ENCODE results near the gene ARSH.
"Not testable (repeated sequence)": the region's sequence is repeated elsewhere in the genome, so short reads cannot be mapped to it uniquely, and the experiment has no call there.

Gene ARSH, protein sequence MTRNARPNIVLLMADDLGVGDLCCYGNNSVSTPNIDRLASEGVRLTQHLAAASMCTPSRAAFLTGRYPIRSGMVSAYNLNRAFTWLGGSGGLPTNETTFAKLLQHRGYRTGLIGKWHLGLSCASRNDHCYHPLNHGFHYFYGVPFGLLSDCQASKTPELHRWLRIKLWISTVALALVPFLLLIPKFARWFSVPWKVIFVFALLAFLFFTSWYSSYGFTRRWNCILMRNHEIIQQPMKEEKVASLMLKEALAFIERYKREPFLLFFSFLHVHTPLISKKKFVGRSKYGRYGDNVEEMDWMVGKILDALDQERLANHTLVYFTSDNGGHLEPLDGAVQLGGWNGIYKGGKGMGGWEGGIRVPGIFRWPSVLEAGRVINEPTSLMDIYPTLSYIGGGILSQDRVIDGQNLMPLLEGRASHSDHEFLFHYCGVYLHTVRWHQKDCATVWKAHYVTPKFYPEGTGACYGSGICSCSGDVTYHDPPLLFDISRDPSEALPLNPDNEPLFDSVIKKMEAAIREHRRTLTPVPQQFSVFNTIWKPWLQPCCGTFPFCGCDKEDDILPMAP

GRCh38 chrX:3006495-3006894 is at the start of gene ARSH:
Gene ARSH, plus strand, starts transcription at chrX:3006546. Its CDS starts 67 bp downstream, at chrX:3006613.
- no peak for DNase-seq (ENCODE audit: low read depth in 2 of 2)

GRCh38 chrX:2958199-2958598 is 48.1 kb upstream of the ARSH start:
- no peak for DNase-seq (ENCODE audit: low read depth in 2 of 2)

DNA sequence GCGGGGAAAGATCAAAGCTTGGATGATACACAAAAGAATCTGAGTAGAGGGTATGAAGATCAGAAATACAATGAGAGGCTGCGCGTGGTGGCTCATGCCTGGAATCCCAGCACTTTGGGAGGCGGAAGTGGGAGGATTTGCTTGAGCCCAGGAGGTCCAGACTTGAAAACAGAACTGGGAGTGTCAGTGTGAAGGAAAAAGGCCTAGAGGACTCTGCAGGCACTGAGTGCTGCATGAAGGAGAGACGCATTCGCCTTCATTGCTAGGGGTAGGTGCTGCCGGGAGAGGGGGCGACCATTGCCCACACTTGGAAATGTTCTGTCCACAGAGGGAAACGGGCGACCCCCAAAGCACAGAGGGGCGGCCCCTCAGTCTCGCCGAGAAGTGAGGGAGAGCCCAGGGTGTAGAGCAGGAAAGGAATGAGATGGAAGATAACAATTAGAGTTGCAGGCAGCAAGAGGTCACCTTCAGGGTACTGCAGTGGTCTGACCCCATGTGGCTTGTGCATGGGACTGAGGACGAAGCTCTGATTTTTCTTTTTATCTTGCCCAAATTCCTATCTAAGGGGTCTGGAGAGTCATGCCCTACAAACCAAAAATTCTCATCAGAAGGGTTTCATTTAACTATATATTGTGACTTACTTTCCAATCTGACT is 45.4 kb upstream of the ARSH start:
- no peak for DNase-seq (ENCODE audit: low read depth in 2 of 2)

DNA sequence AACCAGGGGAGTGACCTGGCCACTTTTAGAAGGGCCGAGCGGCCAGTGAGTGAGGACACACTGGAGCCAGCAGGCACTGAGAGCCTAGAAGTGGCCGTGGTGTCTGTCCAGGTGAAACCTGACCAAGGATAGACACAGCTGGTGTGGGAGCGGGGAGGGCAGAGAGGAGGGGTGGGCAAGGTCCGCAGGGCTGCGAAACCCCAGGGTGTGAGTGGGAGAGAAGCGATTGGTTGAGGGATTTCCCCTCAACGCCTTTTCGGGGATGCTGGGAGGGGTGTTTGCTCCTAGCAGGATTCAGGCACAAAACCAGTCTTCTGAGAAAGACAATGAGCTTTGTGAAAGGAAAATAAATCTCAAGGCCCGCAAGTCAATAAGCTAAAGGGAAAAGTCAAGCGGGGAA is 44.0 kb upstream of the ARSH start:
- DNase-seq (ENCODE audit: low read depth in 2 of 2) = no peak

DNA sequence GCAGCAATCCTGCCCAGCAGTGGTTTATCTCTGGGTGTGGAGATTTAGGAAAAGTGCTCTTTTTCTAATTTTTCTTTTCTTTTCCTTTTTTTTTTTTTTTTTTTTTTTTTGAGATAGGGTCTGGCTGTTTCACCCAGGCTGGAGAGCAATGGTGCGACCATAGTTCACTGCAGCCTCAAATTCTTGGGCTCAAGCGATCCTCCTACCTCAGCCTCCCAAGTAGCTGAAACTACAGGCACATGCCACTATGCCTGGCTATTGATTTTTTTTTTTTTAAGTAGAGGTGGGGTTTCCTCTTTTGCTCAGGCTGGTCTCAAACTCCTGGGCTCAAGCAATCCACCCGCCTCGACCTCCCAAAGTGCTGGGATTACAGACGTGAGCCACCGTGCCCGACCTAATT is 42.9 kb upstream of the ARSH start:
- DNase-seq (ENCODE audit: low read depth in 2 of 2) = not testable (repeated sequence)

DNA sequence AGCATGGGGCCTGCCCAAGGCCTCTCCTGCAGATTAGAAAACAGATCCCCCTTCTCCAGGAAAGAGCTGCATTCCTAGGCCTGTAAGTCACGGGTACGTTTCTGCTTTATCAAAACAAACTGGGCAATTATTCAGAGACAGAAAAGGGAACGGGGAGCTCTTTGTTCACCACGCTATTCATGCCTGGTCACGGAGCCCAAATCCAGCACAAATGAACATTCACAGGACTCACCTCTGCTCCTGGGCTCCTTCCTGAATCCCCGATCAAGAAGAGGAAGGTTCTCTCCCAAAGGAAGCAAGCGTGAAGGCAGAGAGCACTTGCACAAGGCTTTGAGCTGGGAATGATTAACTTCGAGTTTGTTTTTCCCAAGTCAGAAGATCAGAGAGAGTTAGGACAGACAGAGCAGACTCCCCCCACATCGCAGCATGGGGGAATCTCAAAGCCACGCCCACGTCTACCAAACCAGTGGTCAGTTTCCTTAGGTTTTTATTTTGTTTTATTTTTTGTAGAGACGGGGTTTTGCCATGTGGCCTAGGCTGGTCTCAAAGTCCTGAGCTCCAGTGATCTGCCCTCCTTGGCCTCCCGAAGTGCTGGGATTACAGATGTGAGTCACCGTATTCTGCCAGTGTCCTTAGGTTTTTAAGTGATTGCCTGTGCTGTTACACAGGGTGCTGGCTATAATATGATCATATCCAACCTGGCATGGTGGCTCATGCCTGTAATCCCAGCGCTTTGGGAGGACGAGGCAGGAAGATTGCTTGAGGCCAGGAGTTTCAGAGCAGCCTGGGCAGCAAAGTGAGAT is 42.2 kb upstream of the ARSH start:
- DNase-seq (ENCODE audit: low read depth in 2 of 2) = not testable (repeated sequence)

DNA sequence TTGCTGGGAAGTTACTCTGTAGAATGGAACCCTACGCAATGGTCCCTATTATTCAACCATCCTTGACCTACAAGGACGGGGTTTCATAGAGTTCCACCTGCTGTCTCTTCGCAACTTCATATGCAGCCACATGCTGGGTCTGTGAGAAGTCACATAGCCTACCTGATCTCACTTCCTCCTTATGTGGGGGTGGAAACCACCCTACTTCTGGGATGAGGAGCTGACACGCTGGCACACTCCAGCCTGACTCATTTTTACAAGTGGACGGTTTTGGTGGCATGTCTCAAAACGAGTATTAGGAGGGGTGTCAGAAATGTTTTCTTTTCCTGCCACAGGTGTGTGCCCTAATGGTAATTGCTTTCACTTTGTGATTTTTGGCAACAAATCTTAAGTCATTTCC is 40.4 kb upstream of the ARSH start:
- no peak for DNase-seq (ENCODE audit: low read depth in 2 of 2)

DNA sequence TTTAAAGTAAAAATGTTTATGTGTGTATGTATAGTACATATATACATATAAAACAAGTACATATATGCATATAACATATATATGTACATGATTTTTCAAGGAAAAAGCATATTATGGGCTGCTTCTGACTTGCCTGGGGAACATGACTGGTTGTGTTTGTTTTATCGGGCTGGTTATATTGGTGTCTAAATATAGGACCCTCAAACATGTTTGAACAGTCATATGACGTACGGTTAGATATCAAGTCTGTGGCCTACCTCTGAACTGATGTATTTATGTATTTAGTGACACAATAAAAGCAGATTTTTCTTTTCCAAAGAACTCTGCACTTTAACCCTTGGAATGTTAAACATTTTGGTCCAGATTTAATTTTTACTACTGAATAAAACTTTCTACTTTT is 39.3 kb upstream of the ARSH start:
- no peak for DNase-seq (ENCODE audit: low read depth in 2 of 2)

GRCh38 chrX:2967584-2967983 is 38.8 kb upstream of the ARSH start:
- DNase-seq (ENCODE audit: low read depth in 2 of 2) = no peak

DNA sequence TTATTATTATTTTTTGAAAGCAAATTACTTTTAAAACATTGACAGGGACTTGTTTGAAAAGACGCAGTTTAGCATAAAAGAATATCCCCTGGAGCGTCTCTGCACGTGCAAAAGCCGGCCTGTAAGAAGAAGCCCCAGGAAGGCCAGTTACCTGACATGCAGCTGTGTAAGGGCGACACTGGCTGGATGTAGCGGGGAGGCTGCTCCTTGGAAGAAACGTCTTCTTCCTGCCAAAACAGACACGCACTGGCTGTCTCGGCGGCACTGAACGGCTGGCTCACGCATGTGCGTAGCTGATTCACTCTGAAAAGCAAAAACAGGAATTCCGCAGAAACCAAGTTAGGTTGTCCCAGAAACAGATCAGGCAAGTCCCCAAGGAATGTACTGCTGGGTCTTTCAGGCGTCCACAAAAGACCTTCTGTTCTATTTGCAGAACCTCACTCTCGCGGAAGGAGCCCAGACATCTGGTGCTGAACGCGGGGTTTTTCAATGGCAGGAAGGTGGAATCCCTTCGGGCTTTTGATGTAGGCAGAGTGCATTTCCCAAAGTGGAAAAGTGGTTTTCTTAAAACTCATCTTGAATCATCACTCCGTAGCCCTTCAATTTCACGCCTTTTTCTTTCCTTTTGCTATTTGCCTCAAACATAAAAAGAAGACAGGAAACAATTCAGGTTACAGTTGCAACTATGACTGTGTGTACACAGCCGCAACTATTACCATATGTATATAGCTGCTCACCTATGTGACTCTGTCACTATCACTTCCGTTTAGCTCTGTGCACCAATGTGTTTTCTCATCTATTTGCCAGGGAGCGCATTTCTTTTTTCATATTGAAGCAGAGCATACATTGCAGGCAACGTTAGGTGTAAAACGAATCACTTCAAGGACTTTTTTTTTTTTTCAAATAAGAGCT is 38.1 kb upstream of the ARSH start:
- peak; percentile 2 to 11 for DNase-seq (ENCODE audit: low read depth in 2 of 2)

DNA sequence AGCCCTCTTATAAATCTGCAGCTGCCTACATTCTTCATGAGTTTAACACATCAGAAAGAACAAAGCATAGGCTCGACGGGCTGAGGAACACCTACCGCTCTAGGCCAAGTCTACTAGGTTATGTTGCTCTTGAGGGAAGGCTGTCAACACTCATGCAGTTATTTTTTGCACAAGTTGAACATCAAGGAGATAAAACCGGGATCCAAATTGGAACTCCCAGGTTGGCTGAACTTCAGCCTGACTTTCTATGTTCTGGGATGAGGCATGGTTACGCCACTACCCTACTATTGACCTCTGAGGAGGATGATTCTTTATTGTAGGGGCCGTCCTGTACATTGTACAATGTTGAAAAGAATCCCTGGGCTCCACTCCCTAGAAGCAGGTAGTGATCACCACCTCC is 37.3 kb upstream of the ARSH start:
- DNase-seq (ENCODE audit: low read depth in 2 of 2) = no peak

DNA sequence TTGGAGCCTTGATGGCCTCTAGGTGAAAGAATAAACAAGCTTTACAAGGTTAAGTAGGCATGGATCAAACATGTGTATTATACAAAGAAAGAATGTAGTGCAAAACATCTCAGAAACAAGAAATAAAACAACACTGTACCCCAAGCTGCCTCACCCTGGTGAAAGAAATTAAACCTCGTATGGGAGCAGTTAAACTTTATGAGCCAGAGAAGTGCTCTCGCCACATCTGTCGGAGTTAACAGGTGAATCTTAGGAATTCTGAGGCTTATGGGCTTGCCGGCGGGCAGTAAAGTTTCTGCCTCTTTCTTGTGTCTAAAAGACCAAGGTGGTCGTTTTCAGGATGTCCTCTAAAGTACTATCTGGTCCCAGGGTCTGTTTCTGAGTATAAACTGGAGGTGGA is 34.0 kb upstream of the ARSH start:
- DNase-seq (ENCODE audit: low read depth in 2 of 2) = no peak

DNA sequence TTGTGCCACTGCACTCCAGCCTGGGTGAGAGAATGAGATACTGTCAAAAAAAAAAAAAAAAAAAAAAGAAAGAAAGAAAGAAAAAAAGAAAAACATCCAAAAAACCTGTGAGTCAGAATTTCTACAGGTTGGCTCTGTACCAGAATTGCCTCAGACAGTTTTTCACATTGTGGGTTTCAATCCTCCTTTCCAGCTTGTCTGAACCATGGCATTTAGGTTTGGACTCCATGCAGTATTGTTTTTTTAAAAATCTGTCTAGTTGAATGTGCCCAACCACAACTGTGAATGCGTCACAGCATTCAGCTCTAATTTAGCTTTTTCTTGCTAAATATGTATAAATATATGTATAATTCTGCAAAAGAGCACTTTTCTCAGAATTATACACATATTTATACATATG is 31.4 kb upstream of the ARSH start:
- no peak for DNase-seq (ENCODE audit: low read depth in 2 of 2)

DNA sequence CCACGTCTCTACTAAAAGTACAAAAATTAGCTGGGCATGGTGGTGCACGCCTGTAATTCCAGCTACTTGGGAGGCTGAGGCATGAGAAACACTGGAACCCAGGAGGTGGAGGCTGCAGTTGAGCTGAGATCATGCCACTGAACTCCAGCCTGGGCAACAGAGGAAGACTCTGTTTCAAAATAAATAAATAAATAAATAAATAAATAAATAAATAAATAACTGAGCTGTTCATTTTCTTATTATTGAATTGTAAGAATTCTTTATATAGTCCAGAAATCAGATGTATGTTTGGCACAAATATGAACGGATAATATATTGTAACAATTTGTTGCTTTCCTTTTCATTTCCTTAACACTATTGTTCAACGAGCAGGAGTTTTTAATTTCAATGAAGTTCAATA is 27.7 kb upstream of the ARSH start:
- not testable (repeated sequence) for DNase-seq (ENCODE audit: low read depth in 2 of 2)

GRCh38 chrX:2984342-2984741 is 22.0 kb upstream of the ARSH start:
- DNase-seq (ENCODE audit: low read depth in 2 of 2) = no peak

DNA sequence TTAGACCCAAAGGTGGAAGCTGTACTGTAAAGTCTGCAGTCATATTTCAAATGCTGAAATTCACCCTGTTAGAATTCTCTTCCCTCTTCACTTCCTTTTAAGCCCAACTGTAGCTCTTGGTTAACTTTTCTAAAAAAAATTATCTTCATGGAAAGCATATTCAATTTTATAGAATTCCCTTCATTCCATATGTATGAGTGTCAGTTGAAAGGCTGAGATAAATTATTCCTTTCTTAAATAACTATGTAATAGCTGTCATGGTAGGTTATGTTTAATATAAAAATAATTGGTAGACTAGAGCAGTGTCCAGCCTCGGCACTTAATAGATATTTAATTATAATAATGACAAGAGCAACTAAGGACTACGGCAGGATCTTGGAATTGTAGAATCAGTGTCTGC is 16.8 kb upstream of the ARSH start:
- DNase-seq (ENCODE audit: low read depth in 2 of 2) = no peak

- no peak for DNase-seq (ENCODE audit: low read depth in 2 of 2)
Observed at GRCh38 chrX:3010532-3010931, 4.2 kb downstream of the ARSH start.

GRCh38 chrX:3017492-3017891 is 11.1 kb downstream of the ARSH start:
- no peak for DNase-seq (ENCODE audit: low read depth in 2 of 2)

DNA sequence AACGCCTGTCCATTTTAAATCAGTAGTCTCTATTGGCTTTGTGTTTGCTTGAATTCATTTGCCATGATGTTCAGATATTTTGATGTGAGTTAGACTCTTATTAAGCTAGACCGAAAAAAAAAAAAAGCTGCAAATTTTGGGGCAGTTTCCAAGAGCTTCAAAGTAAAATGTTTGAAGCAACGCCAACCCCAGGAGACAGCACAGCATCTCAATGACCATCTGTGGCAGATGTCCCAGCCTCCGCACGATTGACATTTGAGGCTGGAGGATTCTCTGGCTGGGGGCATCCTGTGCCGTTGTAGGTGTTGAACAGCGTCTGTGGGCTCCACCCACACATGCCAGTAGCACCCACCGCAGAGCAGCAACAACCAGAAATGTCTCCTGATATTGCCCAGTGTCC is 17.8 kb downstream of the ARSH start:
- DNase-seq (ENCODE audit: low read depth in 2 of 2) = no peak

DNA sequence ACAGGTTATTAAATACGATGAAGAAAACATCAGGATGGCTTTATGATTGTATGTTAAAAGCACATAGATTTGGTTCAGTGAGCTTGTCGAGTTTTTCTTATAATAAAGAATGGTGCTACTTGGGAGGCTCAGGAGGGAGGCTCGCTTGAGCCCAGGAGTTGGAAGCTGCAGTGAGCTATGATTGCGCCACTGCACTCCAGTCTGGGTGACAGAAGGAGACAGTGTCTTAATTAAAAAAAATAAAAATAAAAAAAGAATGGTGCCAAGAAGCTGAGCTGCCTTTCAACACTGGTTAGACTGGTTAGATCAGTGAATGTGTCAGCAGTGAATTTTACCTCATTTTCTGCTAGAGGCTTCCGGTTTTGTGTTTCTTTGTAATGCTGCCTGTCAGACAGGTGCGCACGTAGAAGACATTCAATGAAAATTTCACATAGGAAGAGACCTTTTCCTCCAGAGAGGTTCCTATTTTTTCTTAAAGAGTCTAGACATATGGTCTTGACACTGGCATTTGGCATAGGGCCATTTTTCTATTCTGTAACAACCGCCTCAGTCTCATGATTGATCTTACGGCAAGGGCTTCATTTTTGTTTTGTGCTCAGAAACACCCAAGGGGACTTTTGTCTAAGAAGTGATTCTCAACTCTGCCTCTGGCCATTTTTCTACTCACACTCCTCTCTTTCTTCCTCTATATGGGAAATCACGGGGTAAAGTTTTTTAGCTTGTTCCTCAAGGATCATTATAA is 19.9 kb downstream of the ARSH start:
- no peak for DNase-seq (ENCODE audit: low read depth in 2 of 2)

- no peak for DNase-seq (ENCODE audit: low read depth in 2 of 2)
Observed at GRCh38 chrX:3029129-3029528, 22.8 kb downstream of the ARSH start.
